ENCODE data around the gene ZC3H4.

- no peak for TF ChIP-seq CTCF (IDR thresholded peaks at IDR 0.05)
- TF ChIP-seq EZH2 (IDR thresholded peaks at IDR 0.05; ENCODE audit: borderline replicate concordance, insufficient read depth, low read depth, low read length, poor library complexity, severe bottlenecking) = no peak
Observed at GRCh38 chr19:47152632-47153031, 39.1 kb upstream of the ZC3H4 start.
